ENCODE measurements around the gene JMJD8.

DNA sequence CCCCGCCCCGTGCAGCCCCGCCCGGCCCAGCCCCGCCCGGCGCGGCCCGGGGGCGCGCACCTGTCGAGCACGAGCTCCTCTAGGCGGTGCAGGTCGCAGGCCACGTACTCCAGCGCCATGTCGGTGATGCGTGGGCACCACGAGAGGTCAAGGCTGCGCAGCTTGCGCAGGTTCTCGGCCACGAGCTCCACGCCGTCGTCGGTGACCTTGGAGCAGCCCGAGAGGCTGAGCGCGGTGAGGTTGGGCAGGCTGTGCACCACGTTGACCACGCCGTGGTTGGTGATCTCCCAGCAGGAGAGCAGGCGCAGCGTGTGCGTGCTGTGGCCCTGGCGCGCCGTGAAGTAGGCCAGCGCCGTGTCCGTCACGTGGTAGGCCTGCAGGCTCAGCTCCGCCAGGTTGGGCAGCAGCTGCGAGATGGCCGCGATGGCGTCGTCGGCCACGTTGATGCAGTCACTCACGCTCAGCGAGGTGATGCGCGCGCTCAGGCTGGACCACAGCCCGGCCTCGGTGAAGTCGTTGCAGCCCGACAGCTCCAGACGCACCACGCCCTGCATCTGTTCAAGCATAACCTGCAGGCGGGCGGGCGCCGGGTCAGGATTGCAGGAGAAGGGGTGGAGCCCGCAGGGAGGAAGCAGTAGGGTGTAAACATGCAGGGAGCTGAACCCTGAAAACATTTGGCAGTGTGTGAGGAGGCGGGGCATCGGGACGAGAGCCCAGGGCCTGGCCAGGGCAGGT, 11.4 kb upstream of the JMJD8 start:
- TF ChIP-seq POLR2A (IDR thresholded peaks at IDR 0.05) (no peak), EP300 (IDR thresholded peaks at IDR 0.05) (no peak)
- TF ChIP-seq, protein P1, sequence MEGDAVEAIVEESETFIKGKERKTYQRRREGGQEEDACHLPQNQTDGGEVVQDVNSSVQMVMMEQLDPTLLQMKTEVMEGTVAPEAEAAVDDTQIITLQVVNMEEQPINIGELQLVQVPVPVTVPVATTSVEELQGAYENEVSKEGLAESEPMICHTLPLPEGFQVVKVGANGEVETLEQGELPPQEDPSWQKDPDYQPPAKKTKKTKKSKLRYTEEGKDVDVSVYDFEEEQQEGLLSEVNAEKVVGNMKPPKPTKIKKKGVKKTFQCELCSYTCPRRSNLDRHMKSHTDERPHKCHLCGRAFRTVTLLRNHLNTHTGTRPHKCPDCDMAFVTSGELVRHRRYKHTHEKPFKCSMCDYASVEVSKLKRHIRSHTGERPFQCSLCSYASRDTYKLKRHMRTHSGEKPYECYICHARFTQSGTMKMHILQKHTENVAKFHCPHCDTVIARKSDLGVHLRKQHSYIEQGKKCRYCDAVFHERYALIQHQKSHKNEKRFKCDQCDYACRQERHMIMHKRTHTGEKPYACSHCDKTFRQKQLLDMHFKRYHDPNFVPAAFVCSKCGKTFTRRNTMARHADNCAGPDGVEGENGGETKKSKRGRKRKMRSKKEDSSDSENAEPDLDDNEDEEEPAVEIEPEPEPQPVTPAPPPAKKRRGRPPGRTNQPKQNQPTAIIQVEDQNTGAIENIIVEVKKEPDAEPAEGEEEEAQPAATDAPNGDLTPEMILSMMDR (IDR thresholded peaks at IDR 0.05) = no peak

All from tibial nerve (tissue), 4 donors.